Stimulated activated CD4-positive, alpha-beta T cell treated with anti-CD3 and anti-CD28 coated beads, Interleukin-4, amount 100 ng/mL, for 4 hours (primary cell): ENCODE measurements around the gene C10orf71.

Experiments
- DNase-seq, 2 experiments: peaks; one replicate each; pipeline ENCODE4 v3.0.0-alpha.2; 2020

C10orf71 gene

DNA sequence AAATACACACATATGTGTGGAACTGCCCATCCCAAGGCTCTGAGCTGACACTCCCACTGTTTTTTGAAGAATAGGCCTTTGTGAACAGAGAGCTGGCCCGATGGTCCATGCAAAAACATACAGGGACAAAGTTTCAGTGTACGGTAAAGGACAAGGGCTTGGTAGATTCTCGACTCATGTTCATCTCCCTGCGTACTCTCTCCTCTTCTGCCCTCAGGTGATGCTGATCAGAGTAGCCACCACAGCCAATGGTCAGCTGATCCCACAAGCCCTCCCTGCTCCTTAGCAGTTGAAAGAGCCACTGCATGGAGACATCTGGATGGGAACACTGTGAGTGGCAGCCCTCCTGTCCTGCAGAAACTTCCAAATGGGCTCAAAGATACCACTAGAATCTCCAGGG lies 23.1 kb upstream of the C10orf71 start:
- no peak for DNase-seq

DNA sequence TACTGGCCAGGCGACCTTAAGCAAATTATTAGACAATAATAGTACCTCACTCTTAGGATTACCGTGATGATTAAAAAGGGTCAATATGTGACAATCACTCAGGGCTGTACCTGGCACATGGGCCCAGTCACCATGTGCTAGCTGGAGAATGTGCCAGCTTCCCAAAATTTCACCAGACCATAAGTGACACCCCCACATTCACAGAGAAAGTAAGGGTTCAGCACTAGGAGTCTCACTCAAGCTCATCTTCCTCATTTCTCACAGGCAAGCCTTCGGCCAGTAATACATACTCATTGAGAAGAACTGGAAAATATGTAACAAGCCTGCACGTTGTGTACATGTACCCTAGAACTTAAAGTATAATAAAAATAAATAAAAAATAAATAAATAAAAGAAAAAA lies 22.4 kb upstream of the C10orf71 start:
- DNase-seq, result no peak

DNA sequence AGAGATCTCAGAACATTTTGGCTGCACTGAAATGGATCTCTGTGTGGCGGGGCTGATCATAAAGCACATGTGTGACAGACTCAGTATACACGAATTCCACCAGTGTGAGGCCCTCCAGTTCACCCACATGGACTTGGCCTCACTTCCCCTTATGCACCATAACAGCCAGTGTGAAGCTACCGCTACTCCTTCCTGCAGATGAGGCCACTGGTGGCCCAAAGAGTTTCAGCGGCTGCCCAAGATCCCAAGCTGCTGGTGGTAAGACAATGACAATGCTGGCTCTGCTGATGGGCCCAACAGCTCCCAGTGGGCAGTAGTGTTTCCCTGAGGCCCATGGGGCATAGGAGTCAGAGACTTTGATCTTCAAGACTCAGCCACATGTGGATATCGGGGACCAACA lies 21.0 kb upstream of the C10orf71 start:
- no peak for DNase-seq

DNA sequence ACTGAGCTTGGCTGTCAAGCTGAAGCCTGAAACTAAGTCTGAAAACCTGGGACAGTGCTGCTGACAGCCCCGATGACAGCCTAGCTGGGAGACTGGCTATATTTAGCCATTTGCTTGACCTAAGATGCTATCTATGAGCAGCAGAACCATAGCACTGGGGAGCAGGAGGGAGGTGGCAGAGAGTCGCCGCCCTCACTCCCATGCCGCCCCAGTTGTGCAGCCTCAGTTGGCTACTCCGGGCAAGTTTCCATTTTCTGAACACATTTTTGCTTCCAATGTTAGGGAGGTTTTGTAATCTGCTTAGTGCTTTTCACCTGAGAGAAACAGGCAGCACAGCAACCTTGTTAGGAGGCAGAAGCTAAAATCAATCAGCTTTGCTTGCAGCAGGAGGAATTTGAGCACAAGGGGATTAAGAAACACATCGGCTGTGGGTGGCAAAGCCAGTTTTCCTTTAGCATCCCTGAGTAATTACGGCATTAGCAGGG lies 20.4 kb upstream of the C10orf71 start:
- DNase-seq, result no peak

DNA sequence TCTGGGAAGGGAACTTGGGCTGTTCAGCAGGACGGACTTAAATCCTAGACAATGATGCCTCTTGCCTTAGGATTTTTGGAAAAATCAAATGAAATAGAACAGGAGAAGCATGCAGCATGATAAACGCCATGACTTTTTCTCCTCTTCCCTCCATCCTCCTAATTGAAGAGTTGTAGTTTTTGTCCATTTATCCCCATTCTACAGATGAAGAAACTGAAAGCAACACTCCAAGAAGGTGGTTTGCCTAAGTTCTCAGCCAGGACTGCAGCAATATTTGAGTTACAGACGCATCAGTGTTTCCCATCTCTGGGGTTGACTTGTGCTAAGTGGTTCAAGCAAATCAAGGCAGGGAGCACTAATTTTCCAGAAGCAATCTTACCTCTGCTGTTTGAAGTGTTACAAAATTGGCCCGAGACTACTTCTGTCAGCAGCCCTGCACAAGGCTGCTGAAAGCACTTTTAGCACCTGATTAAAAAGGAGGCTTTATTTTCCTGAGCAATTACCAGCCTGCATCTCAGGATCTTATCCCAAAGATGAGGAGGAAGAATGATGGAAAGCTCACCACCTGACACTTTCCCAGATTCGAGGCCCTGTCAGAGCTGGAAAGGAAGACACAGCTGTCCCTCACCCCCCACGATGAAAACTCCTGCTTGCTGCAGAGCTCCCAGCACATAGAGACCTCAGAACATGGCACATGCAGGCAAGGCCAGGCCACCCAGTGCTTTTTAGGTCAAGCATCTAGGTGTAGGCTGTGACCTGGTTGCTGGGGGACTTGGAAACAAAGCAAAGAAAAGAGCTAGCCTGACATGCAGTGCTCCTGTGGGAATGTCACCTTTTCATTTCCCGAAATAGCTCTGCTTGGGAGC lies 19.7 kb upstream of the C10orf71 start:
- DNase-seq, result no peak

DNA sequence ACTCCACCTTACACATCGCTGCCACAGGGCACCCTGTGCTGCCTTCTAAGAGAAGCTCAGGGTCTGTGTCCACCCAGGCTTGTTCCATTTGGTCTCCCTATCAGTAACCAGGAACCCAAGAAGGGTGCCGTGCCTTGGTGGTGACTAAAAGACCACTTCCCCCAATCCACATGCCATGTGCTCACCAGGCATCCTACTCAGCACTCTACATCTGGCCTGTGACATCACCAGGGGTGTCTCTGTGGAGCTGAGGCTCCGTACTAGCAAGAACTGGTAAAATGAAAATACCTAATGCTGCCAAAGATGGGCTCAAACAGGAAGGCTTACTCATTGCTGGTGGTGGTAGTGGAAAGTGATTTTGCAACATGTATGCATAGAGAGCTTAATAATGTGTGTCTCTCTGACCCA lies 19.0 kb upstream of the C10orf71 start:
- no peak for DNase-seq

DNA sequence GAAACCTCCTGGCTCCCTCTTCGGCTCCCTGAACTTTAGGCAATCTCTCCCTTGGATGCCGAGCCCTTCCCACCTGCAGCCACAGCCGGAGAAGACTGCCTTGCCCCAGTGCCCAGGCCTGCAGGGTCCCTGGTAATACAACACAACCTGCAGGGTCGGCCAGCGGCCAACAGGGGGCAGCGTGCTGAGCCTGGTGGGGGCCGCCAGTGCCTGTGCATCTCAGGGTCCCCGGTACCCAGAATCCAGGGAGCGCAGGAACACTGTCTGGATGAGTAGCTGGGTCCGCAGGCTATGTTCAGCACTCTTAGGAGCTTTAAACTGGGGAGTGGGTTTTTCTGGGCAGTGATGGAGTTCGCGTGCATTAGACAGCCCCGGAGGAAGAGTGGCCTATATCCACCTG lies 17.5 kb upstream of the C10orf71 start:
- no peak for DNase-seq

DNA sequence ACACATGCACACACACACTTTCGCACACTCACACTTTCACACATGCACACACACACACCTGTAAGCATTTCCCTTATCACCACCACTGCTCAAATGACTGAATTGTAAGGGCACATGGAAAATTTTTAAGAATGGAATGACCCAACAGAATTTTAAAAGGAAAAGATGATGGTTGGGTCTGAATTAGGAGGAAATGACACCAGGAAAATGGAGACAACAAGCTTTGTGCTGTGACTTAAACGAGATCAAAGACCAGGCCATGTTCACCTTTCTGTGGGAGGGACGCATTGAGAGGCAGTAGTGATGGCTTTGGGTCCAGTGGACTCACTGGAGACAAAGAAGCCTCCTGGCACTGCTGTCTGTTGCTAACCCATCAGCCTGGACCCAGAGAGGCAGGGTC lies 16.7 kb upstream of the C10orf71 start:
- no peak for DNase-seq

DNA sequence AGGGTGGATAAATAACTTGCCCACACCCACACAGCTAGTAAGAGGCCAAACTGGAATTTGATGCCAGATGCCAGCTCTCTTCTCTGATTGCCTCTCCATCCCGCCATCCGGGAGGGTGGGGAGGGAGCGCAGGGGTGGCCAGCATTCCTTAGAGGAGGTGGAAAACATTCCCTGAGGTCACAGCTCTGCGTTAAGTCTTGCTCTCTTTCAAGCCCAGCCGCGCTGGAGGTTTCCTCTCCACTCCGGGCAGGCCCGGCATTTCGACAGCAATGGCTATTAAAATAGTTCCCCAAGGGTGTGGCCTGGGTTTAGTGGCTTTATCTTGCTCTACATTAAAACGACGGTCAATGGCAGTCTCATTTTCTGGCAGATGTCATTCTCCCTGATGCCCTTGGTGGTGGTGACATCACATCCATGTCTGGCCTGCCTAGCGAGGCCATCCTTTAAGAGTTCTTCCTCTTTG lies 16.1 kb upstream of the C10orf71 start:
- no peak for DNase-seq

DNA sequence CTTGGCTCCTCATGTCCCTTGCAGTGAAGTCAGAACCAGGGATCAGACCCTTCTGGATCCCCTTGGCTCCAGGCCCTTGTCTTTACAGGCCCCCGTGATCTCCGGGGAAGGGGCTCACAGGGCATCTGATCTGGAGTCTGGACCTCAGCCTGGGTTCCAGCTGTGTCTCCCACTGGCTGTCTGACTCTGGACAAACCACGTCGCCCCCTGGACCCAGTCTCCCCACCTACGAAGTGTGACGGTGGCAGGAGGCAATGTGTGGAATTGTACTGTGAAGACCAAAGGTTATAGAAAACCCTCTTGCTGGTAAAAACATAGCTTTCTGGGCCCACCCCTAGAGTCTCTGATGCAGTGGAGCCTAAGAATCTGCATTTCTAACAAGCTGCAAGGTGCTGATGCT lies 15.5 kb upstream of the C10orf71 start:
- no peak for DNase-seq

DNA sequence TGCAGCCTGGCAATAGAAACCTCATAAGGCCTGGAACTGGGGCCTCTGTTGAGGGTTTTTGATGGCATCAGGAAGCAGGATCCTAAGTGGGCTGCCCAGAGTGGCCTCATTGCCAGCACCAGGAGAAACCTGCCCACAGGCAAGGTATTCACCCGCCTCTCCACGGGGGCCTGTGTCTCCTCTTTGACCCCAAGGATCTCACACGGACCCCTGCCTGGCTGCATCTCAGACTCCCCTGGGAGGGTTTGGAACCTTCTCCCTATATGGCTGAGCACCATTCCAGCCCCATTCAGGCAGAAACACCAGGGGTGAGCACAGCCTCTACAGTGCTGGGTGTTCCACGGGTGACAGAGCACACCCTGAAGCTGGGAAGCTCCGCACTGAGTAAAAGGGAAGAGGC lies 14.6 kb upstream of the C10orf71 start:
- DNase-seq, result no peak

DNA sequence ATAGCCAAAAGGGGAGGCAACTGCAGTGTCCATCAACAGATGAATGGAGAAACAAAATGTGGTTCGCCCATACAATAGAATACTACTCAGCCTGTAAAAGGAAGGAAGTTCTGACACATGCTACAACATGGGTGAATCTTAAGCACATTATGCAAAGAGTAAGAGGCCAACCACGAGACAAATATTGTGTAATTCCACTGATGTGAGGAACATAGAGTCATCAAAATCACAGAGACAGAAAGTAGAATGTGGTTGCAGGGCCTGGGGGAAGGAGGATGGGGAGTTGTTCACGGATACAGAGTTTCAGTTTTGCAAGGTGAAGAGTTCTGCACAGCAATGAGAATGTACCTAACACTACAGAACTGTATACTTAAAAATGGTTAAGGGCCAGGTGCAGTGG lies 13.7 kb upstream of the C10orf71 start:
- DNase-seq, result no peak

DNA sequence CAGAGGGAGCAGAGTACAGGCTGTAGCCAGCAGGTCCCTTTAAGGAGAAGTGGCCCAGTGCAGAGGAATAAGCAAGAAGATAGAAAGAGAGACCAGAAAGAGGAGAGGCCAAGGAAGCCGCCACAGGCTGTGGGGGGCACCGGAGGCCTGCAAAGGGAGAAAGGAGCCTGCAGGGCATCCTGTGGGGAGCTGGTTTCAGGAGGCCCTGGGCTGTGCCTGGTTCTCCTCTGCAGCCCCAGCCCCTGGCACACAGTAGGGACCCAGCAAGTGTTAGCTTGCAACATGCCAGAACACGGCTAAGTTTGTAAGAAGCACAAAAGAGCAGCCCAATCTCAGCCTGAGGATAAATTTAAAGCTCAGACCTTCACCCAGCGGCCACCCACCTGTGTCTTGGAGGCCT lies 12.3 kb upstream of the C10orf71 start:
- DNase-seq, result no peak

DNA sequence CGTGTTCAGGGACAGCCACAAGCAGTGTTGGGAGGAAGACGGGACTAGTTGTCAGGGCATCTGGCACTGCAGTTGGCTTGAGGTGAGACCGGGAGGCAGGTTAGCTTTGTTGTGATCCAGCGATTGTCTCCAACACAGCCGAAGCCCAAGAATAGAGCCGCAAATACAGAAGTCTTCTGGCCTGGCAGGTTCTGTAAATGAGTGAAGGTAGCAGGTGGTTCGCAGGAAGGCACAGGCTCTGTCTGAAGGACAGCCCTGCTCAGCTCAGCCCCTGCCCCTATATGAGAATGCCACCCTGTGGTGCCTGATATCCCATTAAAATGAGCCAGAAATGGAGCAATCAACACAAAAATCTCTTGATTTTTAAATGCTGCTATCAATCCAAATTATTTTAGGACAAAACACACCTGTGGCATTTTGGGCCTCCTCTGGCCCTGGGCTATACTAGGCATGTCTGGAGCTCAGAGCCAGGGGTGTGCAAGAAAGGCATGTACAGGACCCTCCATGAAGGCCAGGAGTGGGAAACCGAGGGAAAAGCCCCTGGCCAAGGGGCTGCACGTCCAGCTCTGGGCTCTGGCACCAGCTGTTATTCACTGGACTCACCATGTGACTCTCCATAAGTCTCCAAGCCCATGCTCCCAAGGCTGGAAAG lies 11.2 kb upstream of the C10orf71 start:
- DNase-seq, result no peak

DNA sequence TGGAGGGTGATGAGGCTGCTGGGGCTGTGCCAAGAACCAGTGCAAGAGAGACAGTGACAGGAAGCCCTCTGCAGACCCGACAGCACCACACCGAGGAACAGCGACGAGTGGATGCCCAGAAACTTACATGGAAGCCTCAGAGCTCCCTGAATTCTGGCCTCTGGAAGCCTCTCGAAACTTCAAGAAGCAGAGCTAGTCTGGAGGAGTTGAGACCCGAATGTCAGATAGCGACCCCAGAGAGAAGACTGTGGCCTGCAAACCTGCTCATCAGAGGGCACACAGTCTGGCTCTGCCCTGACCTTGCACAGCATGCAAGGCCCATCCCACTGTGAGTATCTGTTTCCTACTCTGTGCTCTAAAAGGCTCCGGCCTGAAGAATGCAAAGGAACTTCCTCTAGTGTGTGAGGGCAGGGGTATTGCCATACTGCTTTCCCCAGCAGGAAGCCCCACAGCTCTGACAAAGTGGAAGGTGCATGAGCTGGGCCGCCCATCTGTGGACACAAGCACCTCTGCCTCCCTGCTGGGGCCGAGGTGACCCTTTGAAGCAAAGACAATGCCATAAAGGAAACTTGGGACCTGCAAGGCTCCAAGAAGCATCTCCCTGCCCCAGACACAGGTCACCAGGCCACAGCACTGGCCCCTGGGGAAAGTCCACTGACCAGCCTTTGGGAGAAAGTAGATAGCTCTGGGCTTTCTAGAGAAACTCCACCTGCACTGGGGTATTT lies 10.5 kb upstream of the C10orf71 start:
- DNase-seq, result no peak

DNA sequence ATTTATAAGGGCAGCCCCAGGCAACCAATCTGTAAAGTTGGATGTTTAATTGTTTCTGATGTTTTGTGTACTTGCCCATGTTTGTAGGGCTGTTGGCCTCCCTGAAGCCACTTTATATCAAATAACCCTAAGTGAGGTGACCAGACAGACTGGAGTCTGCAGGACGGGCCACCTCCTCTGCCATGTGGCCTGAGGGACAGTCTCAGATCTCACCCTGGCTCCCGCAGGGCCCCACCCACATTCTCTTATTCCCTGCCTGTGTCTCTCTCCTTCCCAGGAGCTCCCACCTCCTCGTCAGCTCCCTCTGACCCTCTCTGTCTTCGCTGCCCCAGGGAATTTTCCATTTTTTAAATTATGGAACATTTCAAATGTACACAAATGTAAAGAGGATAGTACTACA lies 9.5 kb upstream of the C10orf71 start:
- no peak for DNase-seq

DNA sequence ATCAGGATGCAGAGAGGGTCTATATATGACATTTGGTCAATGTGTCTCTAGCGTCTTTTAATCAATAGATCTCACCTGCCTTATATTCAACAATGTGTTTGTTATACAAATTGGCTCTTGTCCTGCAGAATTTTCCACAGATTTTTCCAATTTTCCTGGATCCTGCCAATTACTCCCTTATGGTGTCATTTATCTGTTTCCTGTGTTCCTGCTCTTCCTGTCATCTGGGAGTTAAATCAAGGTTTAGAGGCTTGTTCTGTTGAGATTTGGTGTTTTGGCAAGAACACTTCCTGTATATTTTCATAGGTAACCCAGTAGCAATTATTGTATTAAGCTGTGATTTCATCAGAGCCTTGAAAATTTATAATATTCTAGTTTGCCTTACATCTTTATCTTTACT lies 8.8 kb upstream of the C10orf71 start:
- DNase-seq, result no peak

DNA sequence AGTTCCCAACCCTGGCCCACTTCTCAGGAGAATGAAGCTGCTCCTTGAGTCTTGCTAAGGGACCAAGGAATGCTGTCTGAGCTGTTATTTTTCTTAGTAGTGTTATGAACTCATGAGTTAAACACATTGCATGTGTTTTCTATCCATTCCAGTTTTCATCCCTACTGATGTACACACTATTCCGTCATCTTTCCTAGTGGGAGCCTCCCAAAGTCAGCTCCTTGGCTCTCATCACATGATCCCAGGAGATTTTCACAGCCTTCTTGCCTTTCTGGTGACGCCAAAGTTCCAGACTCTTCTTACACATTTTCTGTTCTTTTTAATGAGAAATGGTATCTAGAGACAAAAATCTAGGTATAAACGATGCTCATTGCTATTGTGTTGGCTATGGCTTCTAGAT lies 8.4 kb upstream of the C10orf71 start:
- DNase-seq, result no peak

DNA sequence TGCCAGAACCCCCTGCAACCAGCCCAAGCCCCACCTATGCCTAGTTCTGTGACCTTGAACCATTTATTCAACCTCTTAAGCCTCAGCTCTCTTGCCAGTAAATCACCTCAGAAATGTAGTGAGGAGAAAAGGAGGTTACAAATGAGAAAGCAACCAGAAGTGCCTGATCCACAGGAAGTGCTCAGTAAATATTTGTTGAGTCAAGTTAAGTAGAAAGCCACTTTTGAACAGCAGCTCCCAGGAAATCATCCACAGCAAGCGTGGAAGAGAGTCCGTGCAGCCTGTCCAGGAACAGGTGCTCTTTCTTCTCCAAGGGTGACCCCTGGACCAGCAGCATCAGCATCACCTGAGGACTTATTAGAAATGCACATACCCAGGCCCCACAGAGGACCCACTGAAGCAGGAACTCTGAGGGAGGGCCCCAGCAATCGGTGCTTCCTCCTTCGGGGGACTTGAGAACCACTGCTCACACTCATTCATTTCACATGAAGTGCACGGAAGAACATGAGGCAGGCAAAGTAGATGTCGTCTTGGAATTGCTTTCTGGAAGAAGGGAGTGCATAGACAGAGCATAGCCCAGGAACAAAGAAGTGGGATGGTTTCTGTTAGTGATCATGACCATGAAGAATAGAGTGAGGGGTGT lies 6.3 kb upstream of the C10orf71 start:
- no peak for DNase-seq

DNA sequence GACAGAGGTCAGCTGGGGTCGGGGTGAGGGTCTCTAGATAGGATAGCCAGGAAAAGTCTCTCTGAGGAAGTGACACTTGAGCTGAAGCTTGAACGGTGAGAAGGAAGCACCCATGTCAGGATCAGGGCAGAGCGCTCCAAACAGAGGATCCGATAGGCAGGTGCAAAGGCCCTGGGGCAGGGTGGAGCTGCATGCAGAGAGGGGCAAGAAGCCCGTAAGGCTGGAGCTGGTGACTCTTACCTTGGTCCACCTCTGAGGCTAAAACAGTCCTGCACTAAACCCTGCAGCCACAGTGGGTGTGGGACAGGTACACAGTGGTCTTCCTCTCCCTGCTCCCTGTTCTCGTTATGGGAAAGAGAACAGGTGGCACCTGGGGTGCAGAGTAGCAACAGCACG lies 5.8 kb upstream of the C10orf71 start:
- DNase-seq, result no peak

DNA sequence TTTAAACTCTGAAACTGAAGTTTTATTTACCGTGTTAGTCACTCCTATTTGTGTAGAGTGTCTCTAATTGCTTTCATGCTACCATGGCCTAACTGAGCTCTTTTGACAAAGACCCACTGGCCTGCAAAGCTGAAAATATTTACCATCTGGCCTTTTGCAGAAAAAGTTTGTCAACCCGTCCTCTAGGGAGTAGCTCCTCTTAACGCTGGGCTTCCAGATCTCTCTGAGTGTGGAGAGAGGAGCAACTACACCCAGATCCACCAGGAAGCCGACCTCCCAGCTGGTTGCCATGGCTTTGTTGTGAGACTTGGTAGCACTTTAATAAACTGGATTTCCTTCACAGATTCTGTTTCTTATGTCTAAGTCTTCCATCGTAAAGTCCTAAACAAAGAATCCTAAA lies 4.2 kb upstream of the C10orf71 start:
- no peak for DNase-seq

DNA sequence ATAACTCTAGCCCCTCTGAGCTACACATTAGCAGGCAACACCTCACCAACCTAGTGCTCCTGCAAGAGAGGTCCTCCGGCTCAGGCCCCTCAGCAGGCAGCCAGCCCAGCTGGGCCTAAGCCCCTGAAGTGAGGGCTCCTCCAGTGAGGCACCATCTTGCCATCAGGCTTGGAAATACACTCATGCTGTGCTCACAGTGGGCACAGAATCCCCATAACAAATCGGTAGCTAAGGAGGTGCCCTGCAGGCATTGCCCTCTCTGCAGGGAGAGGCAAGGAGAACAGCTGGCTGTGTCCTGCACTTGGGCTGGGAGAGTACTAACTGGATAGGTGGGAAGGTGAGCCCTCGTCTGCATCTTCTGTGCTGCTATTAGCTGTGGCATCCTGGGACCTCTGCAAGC lies 3.7 kb upstream of the C10orf71 start:
- no peak for DNase-seq

DNA sequence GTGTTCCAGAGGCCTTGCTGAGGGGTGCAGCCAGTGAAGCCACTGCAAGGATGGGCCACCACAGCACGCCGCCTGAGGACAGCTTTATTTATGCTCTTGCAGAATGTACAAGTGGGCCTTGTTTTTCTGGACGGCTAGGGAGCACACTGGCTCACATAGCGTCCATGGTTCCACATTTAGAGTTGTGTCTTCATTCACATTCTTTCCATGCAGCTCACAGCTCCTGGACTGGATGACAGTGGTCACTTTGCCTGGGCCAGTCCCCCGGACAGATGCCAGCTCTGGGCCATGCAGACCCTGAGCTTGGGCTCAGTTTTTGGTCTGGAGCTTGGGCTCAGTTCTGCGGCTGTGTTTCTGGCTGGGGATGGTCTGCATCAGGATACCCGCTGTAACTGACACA lies 2.6 kb upstream of the C10orf71 start:
- DNase-seq, result no peak
